ENCODE data around the gene GABRD.

The GABRD gene

DNA sequence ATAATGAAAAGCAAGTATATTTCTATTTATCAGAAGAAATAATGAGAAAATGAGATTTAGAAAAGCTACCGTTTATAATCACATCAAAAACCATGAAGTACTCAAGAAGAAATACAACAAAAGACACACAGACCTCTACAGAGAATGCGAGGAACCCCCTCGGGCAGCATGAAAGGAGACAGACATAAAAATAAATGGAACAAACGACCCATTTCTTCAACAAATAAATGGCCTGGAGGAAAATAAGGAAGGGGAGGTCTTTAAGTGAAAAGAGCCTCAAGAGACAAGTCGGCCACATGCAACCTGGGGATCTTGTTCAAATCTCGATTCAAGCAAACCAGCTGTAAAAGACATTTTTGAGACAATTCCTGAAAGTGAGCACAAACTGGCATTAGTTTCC is 21.6 kb upstream of the GABRD start:
- H3K27ac ChIP-seq: no peak overlapping the region
- TF ChIP-seq ZFX (IDR thresholded peaks at IDR 0.05): no peak
- TF ChIP-seq, protein P1, sequence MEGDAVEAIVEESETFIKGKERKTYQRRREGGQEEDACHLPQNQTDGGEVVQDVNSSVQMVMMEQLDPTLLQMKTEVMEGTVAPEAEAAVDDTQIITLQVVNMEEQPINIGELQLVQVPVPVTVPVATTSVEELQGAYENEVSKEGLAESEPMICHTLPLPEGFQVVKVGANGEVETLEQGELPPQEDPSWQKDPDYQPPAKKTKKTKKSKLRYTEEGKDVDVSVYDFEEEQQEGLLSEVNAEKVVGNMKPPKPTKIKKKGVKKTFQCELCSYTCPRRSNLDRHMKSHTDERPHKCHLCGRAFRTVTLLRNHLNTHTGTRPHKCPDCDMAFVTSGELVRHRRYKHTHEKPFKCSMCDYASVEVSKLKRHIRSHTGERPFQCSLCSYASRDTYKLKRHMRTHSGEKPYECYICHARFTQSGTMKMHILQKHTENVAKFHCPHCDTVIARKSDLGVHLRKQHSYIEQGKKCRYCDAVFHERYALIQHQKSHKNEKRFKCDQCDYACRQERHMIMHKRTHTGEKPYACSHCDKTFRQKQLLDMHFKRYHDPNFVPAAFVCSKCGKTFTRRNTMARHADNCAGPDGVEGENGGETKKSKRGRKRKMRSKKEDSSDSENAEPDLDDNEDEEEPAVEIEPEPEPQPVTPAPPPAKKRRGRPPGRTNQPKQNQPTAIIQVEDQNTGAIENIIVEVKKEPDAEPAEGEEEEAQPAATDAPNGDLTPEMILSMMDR (conservative IDR thresholded peaks at IDR 0.05): no peak

DNA sequence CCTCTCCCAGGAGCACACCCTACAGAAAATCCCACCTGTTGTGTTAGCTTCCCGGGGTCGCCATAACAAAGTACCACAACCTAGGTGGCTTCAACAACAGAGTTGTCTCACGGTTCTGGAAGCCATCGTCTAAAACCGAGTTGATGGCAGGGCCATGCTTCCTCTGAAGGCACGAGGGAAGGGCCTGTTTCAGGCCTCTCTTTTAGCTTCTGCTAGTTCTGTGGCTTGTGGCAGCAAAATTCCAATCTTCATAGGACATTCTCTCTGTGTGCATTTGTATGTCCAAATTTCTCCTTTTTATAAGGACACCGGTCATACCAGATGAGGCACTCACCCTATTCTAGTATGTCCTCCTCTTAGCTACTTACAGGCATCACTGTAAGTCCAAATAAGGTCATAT is 18.7 kb upstream of the GABRD start:
- TF ChIP-seq, protein P1 (conservative IDR thresholded peaks at IDR 0.05): no peak
- TF ChIP-seq ZFX (IDR thresholded peaks at IDR 0.05): no peak
- H3K27ac ChIP-seq: peak overlapping the region; percentile 66; the same call in 1 of the 2 replicates

DNA sequence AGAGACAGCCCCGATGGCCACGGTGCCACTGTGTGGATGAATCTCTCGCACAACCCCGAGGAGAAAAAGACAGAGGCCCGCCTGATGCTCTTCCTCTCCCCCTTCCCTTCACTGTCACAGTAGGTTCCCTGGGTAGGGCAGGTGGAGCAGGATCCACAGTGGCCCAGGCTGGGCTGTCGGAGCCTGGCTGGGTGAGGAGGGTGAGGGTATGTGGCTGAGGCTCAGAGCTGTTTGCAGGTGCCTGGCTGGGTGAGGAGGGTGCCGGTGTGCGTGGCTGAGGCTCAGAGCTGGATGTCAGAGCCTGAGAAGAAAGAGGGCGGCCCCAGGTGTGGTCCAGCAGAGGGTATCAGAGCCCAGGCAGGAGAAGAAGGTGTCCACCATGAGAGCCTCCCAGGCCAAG is 18.3 kb upstream of the GABRD start:
- H3K27ac ChIP-seq: peak overlapping the region; percentile 66
- TF ChIP-seq, protein P1 (conservative IDR thresholded peaks at IDR 0.05): no peak
- TF ChIP-seq ZFX (IDR thresholded peaks at IDR 0.05): no peak

DNA sequence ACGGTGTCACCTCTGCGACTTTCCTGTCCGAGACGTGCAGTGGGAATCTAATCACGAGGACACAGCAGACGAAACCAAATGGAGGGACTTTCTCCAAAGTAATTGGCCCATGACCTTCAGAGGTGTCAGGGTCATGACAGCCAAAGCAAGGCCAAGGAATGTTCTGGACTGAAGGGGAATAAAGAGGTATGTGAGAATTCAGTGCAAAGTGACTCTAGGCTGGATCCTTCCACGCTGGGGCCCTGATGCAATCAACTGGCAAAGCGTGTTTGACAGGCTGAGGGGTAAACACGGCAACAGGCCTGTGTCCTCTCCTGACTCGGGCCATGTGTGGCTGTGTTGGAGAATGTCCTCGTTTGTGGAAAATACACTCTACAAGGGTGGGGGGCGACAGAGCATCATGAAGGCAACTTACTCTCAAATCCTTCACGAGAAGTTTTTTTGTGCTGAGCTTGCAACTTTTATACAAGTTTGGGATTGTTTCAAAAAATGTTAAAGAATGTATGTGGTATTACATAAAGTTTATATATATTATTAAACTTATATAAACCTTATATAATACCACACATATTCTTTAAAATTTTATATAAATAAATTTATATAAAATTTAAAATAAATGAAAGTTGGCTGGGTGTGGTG is 17.3 kb upstream of the GABRD start:
- TF ChIP-seq ZFX (IDR thresholded peaks at IDR 0.05): no peak
- TF ChIP-seq, protein P1 (conservative IDR thresholded peaks at IDR 0.05): no peak
- H3K27ac ChIP-seq: peak overlapping the region; percentile 66

DNA sequence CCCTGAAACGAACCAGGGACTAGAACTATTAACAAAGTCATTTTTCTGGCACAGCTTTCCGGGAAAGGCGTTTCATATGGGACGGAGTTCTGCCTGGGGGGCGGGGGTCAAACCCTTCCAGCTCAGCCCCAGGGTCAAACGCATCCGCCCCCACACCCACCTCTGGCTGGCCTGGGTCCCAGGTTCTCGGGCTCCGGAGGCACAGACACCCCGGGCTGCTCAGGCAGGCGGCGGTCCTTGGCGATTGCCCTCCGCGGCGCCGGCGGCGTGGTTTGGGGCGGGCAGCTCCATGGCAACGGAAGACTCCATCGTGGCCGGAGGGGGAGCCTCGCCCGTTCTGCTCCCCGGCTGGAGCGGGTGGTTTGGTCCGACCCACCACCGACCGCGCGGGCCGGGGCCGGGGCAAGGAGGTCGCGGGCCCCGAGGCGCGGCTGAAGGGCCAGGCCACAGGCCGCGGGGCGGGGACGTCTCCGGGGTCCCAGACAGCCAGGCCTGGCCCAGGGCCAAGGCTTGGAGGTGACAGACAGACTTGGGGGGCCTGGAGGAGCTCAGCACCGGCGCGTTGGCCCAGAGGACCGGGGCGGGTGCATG is 15.5 kb upstream of the GABRD start, which contains the start of gene CFAP74:
CFAP74 (minus strand) TSS at position 246 of the 591 bp plus-strand sequence. CDS start 12,830 bp downstream, outside the sequence.
- no peak within 1 kb of the TSS for H3K27ac ChIP-seq
- TF ChIP-seq, protein P1 (conservative IDR thresholded peaks at IDR 0.05): no peak
- TF ChIP-seq ZFX (IDR thresholded peaks at IDR 0.05): no peak

DNA sequence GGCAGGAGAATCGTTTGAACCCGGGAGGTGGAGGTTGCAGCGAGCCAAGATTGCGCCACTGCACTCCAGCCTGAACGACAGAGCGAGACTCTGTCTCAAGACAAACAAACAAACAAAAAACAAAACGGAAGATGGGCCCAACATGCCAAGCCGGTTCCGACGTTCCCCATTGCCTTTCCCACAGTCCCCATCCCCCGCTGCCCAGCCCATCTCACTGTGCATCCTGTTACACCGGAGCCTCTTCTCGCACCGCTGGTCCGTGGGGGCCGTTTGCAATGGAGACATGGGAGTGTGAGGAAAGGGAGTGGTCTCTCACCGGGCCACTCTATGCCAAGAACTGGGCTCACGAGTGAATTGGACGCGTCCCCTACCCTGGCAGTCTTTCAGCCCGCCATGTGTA is 14.3 kb upstream of the GABRD start:
- no peak overlapping the region for H3K27ac ChIP-seq
- no peak for TF ChIP-seq ZFX (IDR thresholded peaks at IDR 0.05)
- TF ChIP-seq, protein P1 (conservative IDR thresholded peaks at IDR 0.05): no peak
